K562 (cell line): ENCODE results near the gene DNAAF3. TPM values are rescaled to one million over a fixed set of nuclear protein-coding genes. Genes with fewer than 3 reads are reported as not detected.

Experiments
- ATF1 ChIP-seq, 2 experiments: fragments of 450-650 bp in 1 of 2; IDR thresholded peaks; 2 replicates each; pipeline ENCODE4 v1.6.1; 2016; ENCODE audit warnings: missing compliant biosample characterization in 1 of 2, missing genetic modification characterization in 1 of 2
- CSDE1 ChIP-seq, 2 experiments: fragments of 450-650 bp; IDR thresholded peaks; 2 replicates each; pipeline ENCODE4 v1.6.1; 2016; ENCODE audit warnings: mild to moderate bottlenecking in 1 of 2
- EGR1 ChIP-seq: fragments of 450-650 bp; conservative IDR thresholded peaks from 2 replicates; pipeline ENCODE4 v1.6.1; 2017; ENCODE audit warnings: mild to moderate bottlenecking
- MNT ChIP-seq, 2 experiments: fragments of 450-650 bp; conservative IDR thresholded peaks; 2 replicates each; pipeline ENCODE4 v1.6.1; 2017; ENCODE audit warnings: mild to moderate bottlenecking in 2 of 2, moderate library complexity in 2 of 2
- NCOA4 ChIP-seq: fragments of 450-650 bp; IDR thresholded peaks from 2 replicates; pipeline ENCODE4 v1.6.1; 2018; ENCODE audit warnings: mild to moderate bottlenecking; ENCODE audit not compliant: partially characterized antibody
- YY1 ChIP-seq, 3 experiments: IDR thresholded peaks; 2 replicates each; pipeline ENCODE4 v1.6.1; 2011; ENCODE audit warnings: low read length in 2 of 3, mild to moderate bottlenecking in 2 of 3, moderate library complexity in 2 of 3, borderline replicate concordance in 1 of 3, control low read depth in 1 of 3, low read depth in 1 of 3; ENCODE audit not compliant: insufficient read depth in 3 of 3, insufficient replicate concordance in 2 of 3, control insufficient read depth in 1 of 3, insufficient read length in 1 of 3; ENCODE audit errors: extremely low read depth in 1 of 3
- ZNF785 ChIP-seq: fragments of 250-450 bp; sonication (Bioruptor Pico); IDR thresholded peaks from 2 replicates; pipeline ENCODE4 v1.4.0; 2020; ENCODE audit warnings: mild to moderate bottlenecking
- polyA plus RNA-seq, 8 experiments: library from polyadenylated mRNA; depleted of rRNA in 4 of 8; stranded (reverse) in 5 of 8; unstranded in 3 of 8; fragments of >200 nt; fragmentation: Nextera tagmentation in 2 of 8; fragmentation: Illumina TruSeq in 1 of 8; extraction: Ambion mirVana in 2 of 8; extraction: Trizol in 1 of 8; gene quantifications; 2 replicates each; pipeline versions ENCODE4 v1.2.1 to v1.2.3, GENCODE V29; 2011 to 2014; ENCODE audit warnings: inconsistent platforms in 1 of 8, missing spikeins in 1 of 8
- total RNA-seq, 7 experiments: library from RNA; depleted of rRNA in 6 of 7; stranded (reverse); fragments of >200 nt in 6 of 7; fragmentation: Illumina TruSeq in 2 of 7; extraction: Trizol in 2 of 7; gene quantifications; 2 replicates each; pipeline versions ENCODE4 v1.2.1 to v1.2.3, GENCODE V29; 2011 to 2021; ENCODE audit warnings: low replicate concordance in 1 of 7

Gene DNAAF3
- total and polyA plus RNA-seq, 9 of the 15 experiments (the other 6 are each of a cell fraction or from before 2014, with no cell fraction given), result 21.6 to 61.5 (median 43.0) TPM

GRCh38 chr19:55178781-55179599 lies 12.6 kb upstream of the DNAAF3 start (continued):
- TF ChIP-seq MNT (conservative IDR thresholded peaks at IDR 0.05), result peak in 1 of 2 experiments; percentile 27; a peak in 1 of 4 replicates
- peak in 1 of 2 experiments; percentile 99; a peak in 2 of 4 replicates for TF ChIP-seq CSDE1 (IDR thresholded peaks at IDR 0.05)
- peak in 1 of 3 experiments; percentile 5 for TF ChIP-seq YY1 (IDR thresholded peaks at IDR 0.05; ENCODE audit: borderline replicate concordance in 1 of 3, control insufficient read depth in 1 of 3, extremely low read depth in 1 of 3, insufficient read depth in 3 of 3, insufficient read length in 1 of 3, insufficient replicate concordance in 2 of 3, low read depth in 1 of 3, low read length in 2 of 3)
- TF ChIP-seq NCOA4, result no peak
- TF ChIP-seq ATF1 (CRISPR knock-in tag; IDR thresholded peaks at IDR 0.05), result no peak
- peak; percentile 51 for TF ChIP-seq ATF1 (tag; IDR thresholded peaks at IDR 0.05)
- no peak for TF ChIP-seq ZNF785 (CRISPR knock-in tag)
- TF ChIP-seq EGR1, result peak; percentile 62
